ENCODE measurements around the gene NPC1L1. TPM values are rescaled to one million over a fixed set of nuclear protein-coding genes. Genes with fewer than 3 reads are reported as not detected.
"Not testable (repeated sequence)": the region's sequence is repeated elsewhere in the genome, so short reads cannot be mapped to it uniquely, and the experiment has no call there.

The NPC1L1 gene
- total and polyA plus RNA-seq, 7 donors: 0.03 to 0.28 (median 0.17) TPM; not detected in 3

DNA sequence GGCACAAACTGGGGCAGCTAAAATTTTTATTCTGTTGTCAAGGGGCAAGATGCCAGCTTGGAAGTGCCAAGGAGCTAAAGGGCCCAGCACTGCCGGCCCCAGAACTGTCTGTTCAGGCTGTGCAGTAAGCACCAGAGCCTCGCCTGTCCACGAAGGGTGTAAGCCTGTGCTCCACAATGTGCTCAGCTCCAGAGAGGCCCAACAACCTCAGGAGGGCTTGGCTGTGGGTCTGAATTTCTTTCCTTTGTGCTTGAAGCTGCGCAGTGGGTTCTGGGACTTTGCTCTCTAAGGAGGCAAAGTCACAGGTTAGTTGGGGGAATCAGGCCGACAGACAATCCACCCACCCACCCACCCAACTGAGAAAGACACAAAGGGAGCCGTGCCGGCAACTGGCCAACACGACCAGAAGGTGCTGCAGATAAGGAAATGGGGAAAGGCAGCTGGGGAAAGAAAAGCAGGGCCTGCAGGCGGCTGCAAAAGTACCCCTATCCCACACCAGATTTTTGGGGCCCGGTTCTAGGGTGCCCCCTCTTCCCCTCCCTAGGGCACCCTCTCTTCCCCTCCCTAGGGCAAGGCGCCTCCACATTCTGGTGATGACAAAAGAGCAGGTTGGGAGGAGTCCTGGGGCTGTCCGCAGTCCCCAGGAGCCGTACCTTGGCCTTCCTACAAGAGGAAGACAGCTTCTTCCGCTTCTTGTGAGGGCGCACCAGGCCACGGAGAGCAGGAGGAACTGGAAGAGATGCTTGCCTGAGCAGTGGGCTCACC is 24.8 kb upstream of the NPC1L1 start:
- peaks cover 7% of the 10 kb centered on the region for H3K4me1 ChIP-seq
- H3K9me3 ChIP-seq: no peaks in the 10 kb centered on the region
- H3K27ac ChIP-seq: no peak overlapping the region
- intact Hi-C loops (cut with DNase I): loop anchor here (5.0 to 10.0 kb wide), 3 partner anchors 69 to 324 kb away; no protein-coding TSS in a partner anchor
- 67 to 75% (median 70%) methylated on average over 14 to 16 of the region's 16 CpGs for WGBS, 3 donors
- DNase-seq (no peak), ATAC-seq (peak; percentile 12 to 57 (median 38))
- no peaks in the 10 kb centered on the region for H3K27me3 ChIP-seq (ENCODE audit: insufficient read depth in 3 of 3, low read length in 2 of 3)
- H3K4me3 ChIP-seq: no peak overlapping the region
- peaks cover 15 to 73% of the 10 kb centered on the region in 2 donors for H3K36me3 ChIP-seq (ENCODE audit: insufficient read depth in 1 of 2, low read depth in 1 of 2)
- TF ChIP-seq CTCF (IDR thresholded peaks at IDR 0.05): no peak

- H3K4me1 ChIP-seq: peaks cover 7% of the 10 kb centered on the region
- intact Hi-C loops (cut with DNase I): loop anchor here (5.0 to 10.0 kb wide), 3 partner anchors 68 to 323 kb away; no protein-coding TSS in a partner anchor
- no peaks in the 10 kb centered on the region for H3K27me3 ChIP-seq (ENCODE audit: insufficient read depth in 3 of 3, low read length in 2 of 3)
- peaks cover 12 to 66% of the 10 kb centered on the region in 2 donors for H3K36me3 ChIP-seq (ENCODE audit: insufficient read depth in 1 of 2, low read depth in 1 of 2)
- DNase-seq (peak; percentile 71 to 87), ATAC-seq (peak; percentile 90 to 95 (median 92))
- peak overlapping the region; percentile 7 for H3K27ac ChIP-seq
- peak; percentile 98 for TF ChIP-seq CTCF (IDR thresholded peaks at IDR 0.05)
- H3K9me3 ChIP-seq: no peaks in the 10 kb centered on the region
- no peak overlapping the region for H3K4me3 ChIP-seq
- WGBS, 3 donors: 52 to 55% (median 53%) methylated on average over 13 of the region's 13 CpGs
Measured at GRCh38 chr7:44565097-44565794, 24.1 kb upstream of the NPC1L1 start.

DNA sequence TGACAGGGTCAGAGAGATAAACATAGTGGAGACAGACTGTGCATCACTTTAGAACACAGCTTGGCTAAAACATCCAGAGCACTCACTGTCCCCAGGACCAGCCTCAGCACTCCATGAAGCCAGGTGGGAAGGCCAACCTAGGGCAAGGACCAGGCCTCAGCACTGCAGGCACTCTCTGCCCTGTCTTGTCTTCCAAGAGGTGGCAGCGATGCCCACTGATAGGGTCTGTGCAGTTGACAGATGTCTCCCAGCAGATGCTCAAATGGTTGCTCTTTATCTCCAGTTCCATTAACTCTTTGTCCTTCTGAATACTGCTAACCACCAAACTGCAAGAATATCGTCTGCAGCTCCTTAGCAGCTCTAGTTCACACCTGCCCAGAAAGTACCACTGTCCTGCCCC is 23.5 kb upstream of the NPC1L1 start:
- intact Hi-C loops (cut with DNase I): loop anchor here (5.0 to 10.0 kb wide), 3 partner anchors 67 to 322 kb away; no protein-coding TSS in a partner anchor
- Histone ChIP-seq H3K36me3 (ENCODE audit: insufficient read depth in 1 of 2, low read depth in 1 of 2) (peaks cover 11 to 59% of the 10 kb centered on the region in 2 donors), H3K4me1 (peaks cover 7% of the 10 kb centered on the region), H3K4me3 (no peak overlapping the region), H3K9me3 (no peaks in the 10 kb centered on the region), H3K27ac (no peak overlapping the region), H3K27me3 (ENCODE audit: insufficient read depth in 3 of 3, low read length in 2 of 3) (no peaks in the 10 kb centered on the region)
- WGBS, 3 donors: 68 to 75% (median 74%) methylated on average over 2 of the region's 2 CpGs
- no peak for TF ChIP-seq CTCF (IDR thresholded peaks at IDR 0.05)
- ATAC-seq (no peak), DNase-seq (no peak)

- whole genome bisulfite sequencing, 3 donors: 76 to 85% (median 76%) methylated on average over 3 of the region's 3 CpGs
- DNase-seq: no peak
- ATAC-seq: no peak
- intact Hi-C loops (cut with DNase I): loop anchor here (10.0 kb wide), 1 partner anchor 188 kb away; no protein-coding TSS in a partner anchor
- H3K9me3 ChIP-seq: no peaks in the 10 kb centered on the region
- H3K27me3 ChIP-seq (ENCODE audit: insufficient read depth in 3 of 3, low read length in 2 of 3): no peaks in the 10 kb centered on the region
- H3K4me1 ChIP-seq: peaks cover 7% of the 10 kb centered on the region
- H3K4me3 ChIP-seq: no peak overlapping the region
- no peak for TF ChIP-seq CTCF (IDR thresholded peaks at IDR 0.05)
- H3K27ac ChIP-seq: no peak overlapping the region
- H3K36me3 ChIP-seq (ENCODE audit: insufficient read depth in 1 of 2, low read depth in 1 of 2): peaks cover 5 to 46% of the 10 kb centered on the region in 2 donors
Measured at GRCh38 chr7:44563171-44563679, 22.1 kb upstream of the NPC1L1 start.

DNA sequence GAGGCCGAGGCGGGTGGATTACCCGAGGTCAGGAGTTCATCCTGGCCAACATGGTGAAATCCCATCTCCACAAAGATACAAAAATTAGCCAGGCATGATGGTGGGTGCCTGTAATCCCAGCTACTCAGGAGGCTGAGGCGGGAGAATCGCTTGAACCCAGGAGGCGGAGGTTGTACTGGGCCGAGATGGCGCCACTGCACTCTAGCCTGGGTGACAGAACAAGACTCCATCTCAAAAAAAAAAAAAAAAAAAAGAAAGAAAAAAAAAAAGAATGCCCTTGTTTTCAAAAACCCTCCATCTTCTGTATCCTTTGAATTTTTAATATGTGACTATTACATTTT is 21.5 kb upstream of the NPC1L1 start:
- not testable (repeated sequence) for H3K4me1 ChIP-seq; H3K4me3 ChIP-seq; H3K27me3 ChIP-seq (ENCODE audit: insufficient read depth in 3 of 3, low read length in 2 of 3); H3K9me3 ChIP-seq; DNase-seq; H3K27ac ChIP-seq; ATAC-seq
- peaks cover 4 to 39% of the 10 kb centered on the region in 2 donors for H3K36me3 ChIP-seq (ENCODE audit: insufficient read depth in 1 of 2, low read depth in 1 of 2)
- intact Hi-C loops (cut with DNase I): loop anchor here (10.0 kb wide), 1 partner anchor 188 kb away; no protein-coding TSS in a partner anchor
- 81 to 84% (median 83%) methylated on average over 8 of the region's 8 CpGs for WGBS, 3 donors
